ENCODE results near the gene E2F1.

The E2F1 gene

GRCh38 chr20:33687993-33688937 lies 2.1 kb upstream of the E2F1 start:
- in situ Hi-C loops (cut with MboI; ENCODE audit: low sequenced_read_pairs), result no loop called here

GRCh38 chr20:33687370-33687915 lies 1.3 kb upstream of the E2F1 start:
- in situ Hi-C loops (cut with MboI; ENCODE audit: low sequenced_read_pairs), result no loop called here

GRCh38 chr20:33686984-33687366 lies 790 bp upstream of the E2F1 start:
- in situ Hi-C loops (cut with MboI; ENCODE audit: low sequenced_read_pairs), result no loop called here

GRCh38 chr20:33685328-33686099 lies 671 bp downstream of the E2F1 start:
- in situ Hi-C loops (cut with MboI; ENCODE audit: low sequenced_read_pairs), result no loop called here

GRCh38 chr20:33684533-33685327 lies 1.5 kb downstream of the E2F1 start:
- in situ Hi-C loops (cut with MboI; ENCODE audit: low sequenced_read_pairs), result no loop called here

- in situ Hi-C loops (cut with MboI; ENCODE audit: low sequenced_read_pairs), result no loop called here
These were observed 4.3 kb downstream of the E2F1 start for GRCh38 chr20:33681728-33682353.

GRCh38 chr20:33681288-33681687 lies 4.9 kb downstream of the E2F1 start:
- in situ Hi-C loops (cut with MboI; ENCODE audit: low sequenced_read_pairs), result no loop called here

- in situ Hi-C loops (cut with MboI; ENCODE audit: low sequenced_read_pairs), result no loop called here
These were observed 5.5 kb downstream of the E2F1 start for GRCh38 chr20:33680686-33681085.

GRCh38 chr20:33679758-33680485 lies 6.3 kb downstream of the E2F1 start:
- in situ Hi-C loops (cut with MboI; ENCODE audit: low sequenced_read_pairs), result no loop called here

- in situ Hi-C loops (cut with MboI; ENCODE audit: low sequenced_read_pairs), result no loop called here
These were observed 8.0 kb downstream of the E2F1 start for GRCh38 chr20:33677991-33678702.

- in situ Hi-C loops (cut with MboI; ENCODE audit: low sequenced_read_pairs), result no loop called here
These were observed 9.2 kb downstream of the E2F1 start for GRCh38 chr20:33676652-33677645.

GRCh38 chr20:33676121-33676520 lies 10.1 kb downstream of the E2F1 start:
- in situ Hi-C loops (cut with MboI; ENCODE audit: low sequenced_read_pairs), result no loop called here

- in situ Hi-C loops (cut with MboI; ENCODE audit: low sequenced_read_pairs), result no loop called here
These were observed 10.8 kb downstream of the E2F1 start for GRCh38 chr20:33675136-33675959.

GRCh38 chr20:33674294-33675135 lies 11.7 kb downstream of the E2F1 start, which contains the start of gene NECAB3:
Gene NECAB3 (minus strand): TSS chr20:33674428. CDS start chr20:33674352, 76 bp downstream.
- in situ Hi-C loops (cut with MboI; ENCODE audit: low sequenced_read_pairs), result no loop called here

GRCh38 chr20:33673410-33674293 lies 12.5 kb downstream of the E2F1 start:
- in situ Hi-C loops (cut with MboI; ENCODE audit: low sequenced_read_pairs), result no loop called here
